Activated T-helper 9 cell treated with anti-CD3 and anti-CD28 coated beads, Interleukin-2, amount 50 U/mL, for 16 hours (primary cell): ENCODE data around the gene MAP3K8.
"Not testable (repeated sequence)": the region's sequence is repeated elsewhere in the genome, so short reads cannot be mapped to it uniquely, and the experiment has no call there.

Source experiments
- DNase-seq: peaks from one replicate; pipeline ENCODE4 v3.0.0-alpha.2; 2020; ENCODE audit warnings: low read depth

The MAP3K8 gene

GRCh38 chr10:30447125-30447799 lies 13.3 kb downstream of the MAP3K8 start:
- DNase-seq = no peak

- DNase-seq = no peak
Observed at GRCh38 chr10:30448092-30448491, 14.1 kb downstream of the MAP3K8 start.

- DNase-seq = no peak
Observed at GRCh38 chr10:30453764-30454527, 20.0 kb downstream of the MAP3K8 start.

- DNase-seq = no peak
Observed at GRCh38 chr10:30454744-30455510, 20.9 kb downstream of the MAP3K8 start.

GRCh38 chr10:30455816-30456215 lies 21.8 kb downstream of the MAP3K8 start:
- no peak for DNase-seq

- DNase-seq = no peak
Observed at GRCh38 chr10:30456266-30456665, 22.3 kb downstream of the MAP3K8 start.

- no peak for DNase-seq
Observed at GRCh38 chr10:30459283-30459682, 25.3 kb downstream of the MAP3K8 start.

- DNase-seq = no peak
Observed at GRCh38 chr10:30460121-30460520, 26.1 kb downstream of the MAP3K8 start.

- DNase-seq = no peak
Observed at GRCh38 chr10:30462513-30462912, 28.5 kb downstream of the MAP3K8 start.

- DNase-seq = no peak
Observed at GRCh38 chr10:30463944-30464451, 30.0 kb downstream of the MAP3K8 start.

- no peak for DNase-seq
Observed at GRCh38 chr10:30464675-30465074, 30.7 kb downstream of the MAP3K8 start.

GRCh38 chr10:30466445-30466844 lies 32.5 kb downstream of the MAP3K8 start:
- DNase-seq = no peak

GRCh38 chr10:30467651-30468338 lies 33.8 kb downstream of the MAP3K8 start:
- DNase-seq = no peak

GRCh38 chr10:30472414-30473155 lies 38.6 kb downstream of the MAP3K8 start:
- DNase-seq = no peak

- DNase-seq = not testable (repeated sequence)
Observed at GRCh38 chr10:30475515-30475914, 41.5 kb downstream of the MAP3K8 start.

- DNase-seq = no peak
Observed at GRCh38 chr10:30476511-30477155, 42.6 kb downstream of the MAP3K8 start.

- DNase-seq = not testable (repeated sequence)
Observed at GRCh38 chr10:30479513-30479912, 45.5 kb downstream of the MAP3K8 start.

GRCh38 chr10:30481603-30482002 lies 47.6 kb downstream of the MAP3K8 start:
- no peak for DNase-seq

GRCh38 chr10:30488316-30488715 lies 54.3 kb downstream of the MAP3K8 start:
- no peak for DNase-seq

- no peak for DNase-seq
Observed at GRCh38 chr10:30489346-30489745, 55.4 kb downstream of the MAP3K8 start.
